ENCODE data around the gene GARRE1. TPM values are rescaled to one million over a fixed set of nuclear protein-coding genes. Genes with fewer than 3 reads are reported as not detected.
A peak's percentile ranks its signal among the peaks of the same experiment; 100 is the strongest.

GARRE1 gene
- total RNA-seq, 4 donors from 2014 or later, result 8.5 to 13.7 (median 9.2) TPM

GRCh38 chr19:34269489-34269888 lies 15.1 kb downstream of the GARRE1 start:
- Histone ChIP-seq H3K4me1 (peaks cover 0 to 59% (median 12%) of the 10 kb centered on the region in 3 donors), H3K27ac (peak overlapping the region; percentile 66 to 90 (median 76)), H3K9me3 (no peaks in the 10 kb centered on the region), H3K4me3 (peak overlapping the region in 1 of 4 donors; percentile 1), H3K27me3 (no peaks in the 10 kb centered on the region), H3K36me3 (no peaks in the 10 kb centered on the region)
- WGBS, 2 donors, result 52 to 71% methylated on average over 2 of the region's 2 CpGs
- no peak for DNase-seq
- TF ChIP-seq CTCF (IDR thresholded peaks at IDR 0.05), result no peak
- no peak for TF ChIP-seq POLR2A (IDR thresholded peaks at IDR 0.05)
- intact Hi-C loops (cut with DNase I), result no loop called here

GRCh38 chr19:34269968-34270621 lies 15.7 kb downstream of the GARRE1 start:
- TF ChIP-seq CTCF (IDR thresholded peaks at IDR 0.05) (no peak), POLR2A (IDR thresholded peaks at IDR 0.05) (peak in 1 of 4 donors; percentile 46)
- H3K27me3 ChIP-seq, result no peaks in the 10 kb centered on the region
- 39 to 40% methylated on average over 5 of the region's 5 CpGs for WGBS, 2 donors
- H3K36me3 ChIP-seq, result no peaks in the 10 kb centered on the region
- intact Hi-C loops (cut with DNase I), result no loop called here
- H3K27ac ChIP-seq, result peak overlapping the region; percentile 66 to 90 (median 76)
- no peak for DNase-seq
- no peaks in the 10 kb centered on the region for H3K9me3 ChIP-seq
- H3K4me1 ChIP-seq, result peaks cover 0 to 57% (median 12%) of the 10 kb centered on the region in 3 donors
- H3K4me3 ChIP-seq, result peak overlapping the region in 1 of 4 donors; percentile 29

- WGBS, 2 donors, result 79 to 80% methylated on average over 4 of the region's 4 CpGs
- Histone ChIP-seq H3K4me3 (no peak overlapping the region), H3K27ac (no peak overlapping the region), H3K27me3 (no peaks in the 10 kb centered on the region), H3K4me1 (peaks cover 0 to 68% (median 16%) of the 10 kb centered on the region in 3 donors), H3K9me3 (no peaks in the 10 kb centered on the region), H3K36me3 (no peaks in the 10 kb centered on the region)
- DNase-seq, result no peak
- intact Hi-C loops (cut with DNase I), result no loop called here
- TF ChIP-seq CTCF (IDR thresholded peaks at IDR 0.05) (no peak), POLR2A (IDR thresholded peaks at IDR 0.05) (no peak)
Measured at GRCh38 chr19:34273121-34273520, 18.8 kb downstream of the GARRE1 start.

GRCh38 chr19:34274284-34274826 lies 20.0 kb downstream of the GARRE1 start:
- Histone ChIP-seq H3K9me3 (no peaks in the 10 kb centered on the region), H3K4me1 (peaks cover 0 to 55% (median 16%) of the 10 kb centered on the region in 3 donors), H3K27ac (peak overlapping the region in 3 of 4 donors; percentile 5 to 20 (median 13)), H3K27me3 (no peaks in the 10 kb centered on the region), H3K4me3 (no peak overlapping the region), H3K36me3 (peaks cover 0 to 6% (median 0%) of the 10 kb centered on the region in 3 donors)
- TF ChIP-seq POLR2A (IDR thresholded peaks at IDR 0.05) (no peak), CTCF (IDR thresholded peaks at IDR 0.05) (no peak)
- DNase-seq, result no peak
- WGBS, 2 donors, result 78 to 90% methylated on average over 7 of the region's 7 CpGs
- intact Hi-C loops (cut with DNase I), result no loop called here

- TF ChIP-seq POLR2A (IDR thresholded peaks at IDR 0.05), result no peak
- TF ChIP-seq CTCF (IDR thresholded peaks at IDR 0.05), result no peak
- Histone ChIP-seq H3K9me3 (no peaks in the 10 kb centered on the region), H3K27me3 (no peaks in the 10 kb centered on the region), H3K4me1 (peaks cover 0 to 49% (median 14%) of the 10 kb centered on the region in 3 donors), H3K4me3 (no peak overlapping the region), H3K36me3 (peaks cover 0 to 6% (median 0%) of the 10 kb centered on the region in 3 donors), H3K27ac (peak overlapping the region in 3 of 4 donors; percentile 5 to 20 (median 13))
- intact Hi-C loops (cut with DNase I), result no loop called here
- WGBS, 2 donors, result 43 to 55% methylated on average over 4 of the region's 4 CpGs
- no peak for DNase-seq
Measured at GRCh38 chr19:34274827-34275625, 20.7 kb downstream of the GARRE1 start.

Measured in esophagus squamous epithelium (tissue), 5 donors.